ENCODE results near the gene TGFBR3L.

Gene TGFBR3L

DNA sequence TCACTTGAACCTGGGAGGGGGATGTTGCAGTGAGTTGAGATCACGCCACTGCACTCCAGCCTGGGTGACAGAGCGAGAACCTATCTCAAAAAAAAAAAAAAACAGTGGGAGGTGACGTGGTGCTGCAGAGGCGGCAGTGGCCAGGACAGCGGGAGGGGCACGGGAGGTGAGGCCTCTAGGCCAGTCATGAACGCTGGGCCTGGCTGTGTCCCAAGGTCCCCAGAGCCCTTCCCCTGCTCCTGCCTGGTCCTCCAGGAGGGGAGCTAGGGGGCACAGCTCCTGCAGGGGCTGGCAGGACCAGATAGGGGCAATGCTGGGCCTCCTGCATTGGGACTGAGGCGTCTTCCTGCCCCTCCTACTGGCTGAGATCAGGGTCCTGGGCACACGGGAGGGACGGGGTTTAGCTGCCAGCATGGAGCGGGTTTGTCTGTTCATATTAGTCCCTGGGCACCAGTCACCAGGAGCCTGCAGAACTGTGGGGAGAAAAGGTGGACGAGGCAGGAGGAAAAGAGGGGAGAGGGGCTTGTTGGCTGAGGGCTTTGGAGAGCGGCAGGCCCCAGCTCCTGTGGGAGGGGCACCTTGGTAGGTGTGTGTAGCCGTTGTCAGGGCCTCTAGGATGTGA, 6.4 kb upstream of the TGFBR3L start:
- Histone ChIP-seq H3K4me1 (ENCODE audit: control insufficient read depth, insufficient read depth, low read length) (peaks cover 5% of the 10 kb centered on the region; the same call in 1 of the 2 replicates), H3K9me3 (ENCODE audit: control insufficient read depth, insufficient read depth, low read depth, low read length) (no peaks in the 10 kb centered on the region), H3K36me3 (ENCODE audit: control insufficient read depth in 2 of 2, insufficient read depth in 1 of 2, low read length in 2 of 2) (peaks cover 0 to 45% of the 10 kb centered on the region in 2 experiments; a peak in 2 of 3 replicates), H3K27ac (ENCODE audit: extremely low read depth, low read depth, low read length) (no peak overlapping the region), H3K4me3 (ENCODE audit: low read depth, low read length) (no peak overlapping the region)
- CTCF ChIA-PET: interaction anchor here (0.6 to 1.7 kb wide), 4 partner anchors 10 to 256 kb away, joined by 3 to 6 read pairs (median 4); no protein-coding TSS in a partner anchor
- POLR2A ChIA-PET: interaction anchor here (1.4 to 2.7 kb wide), 2 partner anchors 10 to 12 kb away, joined by 9 to 16 read pairs; partner anchors contain the start of gene SNAPC2
- TF ChIP-seq KLF1 (tag by site-specific recombination; IDR thresholded peaks at IDR 0.05): no peak
- no peak for TF ChIP-seq ZNF544 (tag by site-specific recombination; IDR thresholded peaks at IDR 0.05)
- TF ChIP-seq ZBTB7A (tag by site-specific recombination; IDR thresholded peaks at IDR 0.05; ENCODE audit: low read depth): no peak
- TF ChIP-seq, protein P1, sequence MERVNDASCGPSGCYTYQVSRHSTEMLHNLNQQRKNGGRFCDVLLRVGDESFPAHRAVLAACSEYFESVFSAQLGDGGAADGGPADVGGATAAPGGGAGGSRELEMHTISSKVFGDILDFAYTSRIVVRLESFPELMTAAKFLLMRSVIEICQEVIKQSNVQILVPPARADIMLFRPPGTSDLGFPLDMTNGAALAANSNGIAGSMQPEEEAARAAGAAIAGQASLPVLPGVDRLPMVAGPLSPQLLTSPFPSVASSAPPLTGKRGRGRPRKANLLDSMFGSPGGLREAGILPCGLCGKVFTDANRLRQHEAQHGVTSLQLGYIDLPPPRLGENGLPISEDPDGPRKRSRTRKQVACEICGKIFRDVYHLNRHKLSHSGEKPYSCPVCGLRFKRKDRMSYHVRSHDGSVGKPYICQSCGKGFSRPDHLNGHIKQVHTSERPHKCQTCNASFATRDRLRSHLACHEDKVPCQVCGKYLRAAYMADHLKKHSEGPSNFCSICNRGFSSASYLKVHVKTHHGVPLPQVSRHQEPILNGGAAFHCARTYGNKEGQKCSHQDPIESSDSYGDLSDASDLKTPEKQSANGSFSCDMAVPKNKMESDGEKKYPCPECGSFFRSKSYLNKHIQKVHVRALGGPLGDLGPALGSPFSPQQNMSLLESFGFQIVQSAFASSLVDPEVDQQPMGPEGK (tag by site-specific recombination; IDR thresholded peaks at IDR 0.05): no peak; the same call in 1 of the 2 replicates
- TF ChIP-seq, protein P2, sequence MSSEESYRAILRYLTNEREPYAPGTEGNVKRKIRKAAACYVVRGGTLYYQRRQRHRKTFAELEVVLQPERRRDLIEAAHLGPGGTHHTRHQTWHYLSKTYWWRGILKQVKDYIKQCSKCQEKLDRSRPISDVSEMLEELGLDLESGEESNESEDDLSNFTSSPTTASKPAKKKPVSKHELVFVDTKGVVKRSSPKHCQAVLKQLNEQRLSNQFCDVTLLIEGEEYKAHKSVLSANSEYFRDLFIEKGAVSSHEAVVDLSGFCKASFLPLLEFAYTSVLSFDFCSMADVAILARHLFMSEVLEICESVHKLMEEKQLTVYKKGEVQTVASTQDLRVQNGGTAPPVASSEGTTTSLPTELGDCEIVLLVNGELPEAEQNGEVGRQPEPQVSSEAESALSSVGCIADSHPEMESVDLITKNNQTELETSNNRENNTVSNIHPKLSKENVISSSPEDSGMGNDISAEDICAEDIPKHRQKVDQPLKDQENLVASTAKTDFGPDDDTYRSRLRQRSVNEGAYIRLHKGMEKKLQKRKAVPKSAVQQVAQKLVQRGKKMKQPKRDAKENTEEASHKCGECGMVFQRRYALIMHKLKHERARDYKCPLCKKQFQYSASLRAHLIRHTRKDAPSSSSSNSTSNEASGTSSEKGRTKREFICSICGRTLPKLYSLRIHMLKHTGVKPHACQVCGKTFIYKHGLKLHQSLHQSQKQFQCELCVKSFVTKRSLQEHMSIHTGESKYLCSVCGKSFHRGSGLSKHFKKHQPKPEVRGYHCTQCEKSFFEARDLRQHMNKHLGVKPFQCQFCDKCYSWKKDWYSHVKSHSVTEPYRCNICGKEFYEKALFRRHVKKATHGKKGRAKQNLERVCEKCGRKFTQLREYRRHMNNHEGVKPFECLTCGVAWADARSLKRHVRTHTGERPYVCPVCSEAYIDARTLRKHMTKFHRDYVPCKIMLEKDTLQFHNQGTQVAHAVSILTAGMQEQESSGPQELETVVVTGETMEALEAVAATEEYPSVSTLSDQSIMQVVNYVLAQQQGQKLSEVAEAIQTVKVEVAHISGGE (tag by site-specific recombination; conservative IDR thresholded peaks at IDR 0.05; ENCODE audit: low read depth): no peak
- no peak for TF ChIP-seq KLF16 (tag by site-specific recombination; IDR thresholded peaks at IDR 0.05)
- TF ChIP-seq ZNF791 (tag by site-specific recombination; IDR thresholded peaks at IDR 0.05): no peak
- TF ChIP-seq ZNF138 (tag by site-specific recombination; IDR thresholded peaks at IDR 0.05; ENCODE audit: borderline replicate concordance): no peak
- no peak for TF ChIP-seq ZNF169 (tag by site-specific recombination; IDR thresholded peaks at IDR 0.05)
- TF ChIP-seq ZNF830 (tag by site-specific recombination; IDR thresholded peaks at IDR 0.05; ENCODE audit: low read depth): no peak
- TF ChIP-seq, protein P3, sequence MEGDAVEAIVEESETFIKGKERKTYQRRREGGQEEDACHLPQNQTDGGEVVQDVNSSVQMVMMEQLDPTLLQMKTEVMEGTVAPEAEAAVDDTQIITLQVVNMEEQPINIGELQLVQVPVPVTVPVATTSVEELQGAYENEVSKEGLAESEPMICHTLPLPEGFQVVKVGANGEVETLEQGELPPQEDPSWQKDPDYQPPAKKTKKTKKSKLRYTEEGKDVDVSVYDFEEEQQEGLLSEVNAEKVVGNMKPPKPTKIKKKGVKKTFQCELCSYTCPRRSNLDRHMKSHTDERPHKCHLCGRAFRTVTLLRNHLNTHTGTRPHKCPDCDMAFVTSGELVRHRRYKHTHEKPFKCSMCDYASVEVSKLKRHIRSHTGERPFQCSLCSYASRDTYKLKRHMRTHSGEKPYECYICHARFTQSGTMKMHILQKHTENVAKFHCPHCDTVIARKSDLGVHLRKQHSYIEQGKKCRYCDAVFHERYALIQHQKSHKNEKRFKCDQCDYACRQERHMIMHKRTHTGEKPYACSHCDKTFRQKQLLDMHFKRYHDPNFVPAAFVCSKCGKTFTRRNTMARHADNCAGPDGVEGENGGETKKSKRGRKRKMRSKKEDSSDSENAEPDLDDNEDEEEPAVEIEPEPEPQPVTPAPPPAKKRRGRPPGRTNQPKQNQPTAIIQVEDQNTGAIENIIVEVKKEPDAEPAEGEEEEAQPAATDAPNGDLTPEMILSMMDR (tag by site-specific recombination; IDR thresholded peaks at IDR 0.05): peak; percentile 58
- no peak for TF ChIP-seq ZNF76 (tag by site-specific recombination; IDR thresholded peaks at IDR 0.05; ENCODE audit: borderline replicate concordance, low read depth)
- TF ChIP-seq GLIS2 (tag by site-specific recombination; IDR thresholded peaks at IDR 0.05): no peak
- TF ChIP-seq ZBTB17 (tag by site-specific recombination; IDR thresholded peaks at IDR 0.05): 0 out of 2 replicates have a peak, but pooled peaks have one; percentile 15
- no peak for TF ChIP-seq GFI1B (tag by site-specific recombination; IDR thresholded peaks at IDR 0.05)
- no peak for TF ChIP-seq ZBTB48 (tag by site-specific recombination; IDR thresholded peaks at IDR 0.05)
- no peak for TF ChIP-seq ZSCAN30 (tag by site-specific recombination; IDR thresholded peaks at IDR 0.05)
- no peak for TF ChIP-seq ZBTB20 (tag by site-specific recombination; IDR thresholded peaks at IDR 0.05)
- TF ChIP-seq ZNF596 (tag by site-specific recombination; IDR thresholded peaks at IDR 0.05): no peak
- TF ChIP-seq ZNF223 (tag by site-specific recombination; IDR thresholded peaks at IDR 0.05): no peak
- no peak for TF ChIP-seq ZNF777 (tag by site-specific recombination; IDR thresholded peaks at IDR 0.05; ENCODE audit: borderline replicate concordance)
- TF ChIP-seq ZNF433 (tag by site-specific recombination; IDR thresholded peaks at IDR 0.05; ENCODE audit: low read depth): no peak
- TF ChIP-seq ZNF623 (tag by site-specific recombination; IDR thresholded peaks at IDR 0.05): no peak
- TF ChIP-seq ZNF473 (tag by site-specific recombination; IDR thresholded peaks at IDR 0.05): no peak
- no peak for TF ChIP-seq ZSCAN23 (tag by site-specific recombination; IDR thresholded peaks at IDR 0.05)
- no peak for TF ChIP-seq ZNF660 (tag by site-specific recombination; IDR thresholded peaks at IDR 0.05)
- no peak for TF ChIP-seq HOXD13 (CRISPR knock-in tag; IDR thresholded peaks at IDR 0.05; ENCODE audit: borderline replicate concordance)
- peak; percentile 75 for TF ChIP-seq EGR2 (tag by site-specific recombination; IDR thresholded peaks at IDR 0.05; ENCODE audit: low read depth)
- TF ChIP-seq ZFHX2 (tag by site-specific recombination; conservative IDR thresholded peaks at IDR 0.05): peak; percentile 79
- TF ChIP-seq, protein P4, sequence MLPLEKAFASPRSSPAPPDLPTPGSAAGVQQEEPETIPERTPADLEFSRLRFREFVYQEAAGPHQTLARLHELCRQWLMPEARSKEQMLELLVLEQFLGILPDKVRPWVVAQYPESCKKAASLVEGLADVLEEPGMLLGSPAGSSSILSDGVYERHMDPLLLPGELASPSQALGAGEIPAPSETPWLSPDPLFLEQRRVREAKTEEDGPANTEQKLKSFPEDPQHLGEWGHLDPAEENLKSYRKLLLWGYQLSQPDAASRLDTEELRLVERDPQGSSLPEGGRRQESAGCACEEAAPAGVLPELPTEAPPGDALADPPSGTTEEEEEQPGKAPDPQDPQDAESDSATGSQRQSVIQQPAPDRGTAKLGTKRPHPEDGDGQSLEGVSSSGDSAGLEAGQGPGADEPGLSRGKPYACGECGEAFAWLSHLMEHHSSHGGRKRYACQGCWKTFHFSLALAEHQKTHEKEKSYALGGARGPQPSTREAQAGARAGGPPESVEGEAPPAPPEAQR (tag by site-specific recombination; IDR thresholded peaks at IDR 0.05): no peak
- TF ChIP-seq ZNF785 (tag by site-specific recombination; IDR thresholded peaks at IDR 0.05): no peak
- TF ChIP-seq ZNF416 (tag by site-specific recombination; IDR thresholded peaks at IDR 0.05): no peak
